ENCODE data around the gene PLEKHB1.
A peak's percentile ranks its signal among the peaks of the same experiment; 100 is the strongest.

The PLEKHB1 gene
- long read RNA-seq, donor 1, transcript PLEKHB1-201 (7 exons, 2,016 nt): major isoform, 5 of 5 reads
- long read RNA-seq, donor 1, partial matches to known transcripts: 0 of 5 reads
- long read RNA-seq, donor 1, other reads (novel, unspliced or antisense): 0 of 5 reads
- long read RNA-seq, donor 2, partial matches to known transcripts: 0 of 1 reads
- long read RNA-seq, donor 2, other reads (novel, unspliced or antisense): 0 of 1 reads
- long read RNA-seq, donor 3: 0 reads
- long read RNA-seq, donor 4, partial matches to known transcripts: 0 of 3 reads
- long read RNA-seq, donor 4, other reads (novel, unspliced or antisense): 0 of 3 reads
- long read RNA-seq, donor 5, partial matches to known transcripts: 0 of 4 reads
- long read RNA-seq, donor 5, other reads (novel, unspliced or antisense): 0 of 4 reads
- long read RNA-seq, donor 6, transcript PLEKHB1-201 (7 exons, 2,016 nt): major isoform, 8 of 9 reads
- long read RNA-seq, donor 6, partial matches to known transcripts: 0 of 9 reads
- long read RNA-seq, donor 6, other reads (novel, unspliced or antisense): 0 of 9 reads
- long read RNA-seq, donor 7, partial matches to known transcripts: 0 of 3 reads
- long read RNA-seq, donor 7, other reads (novel, unspliced or antisense): 0 of 3 reads
- long read RNA-seq, donor 8, partial matches to known transcripts: 0 of 2 reads
- long read RNA-seq, donor 8, other reads (novel, unspliced or antisense): 0 of 2 reads

GRCh38 chr11:73645972-73646631, at the start of gene PLEKHB1:
PLEKHB1 (plus strand) TSS chr11:73646581; CDS start chr11:73646609, 28 bp downstream.
- DNase-seq: peak; percentile 41

GRCh38 chr11:73597336-73597955, 48.9 kb upstream of the PLEKHB1 start:
- peak; percentile 29 for DNase-seq

GRCh38 chr11:73597956-73598718, 48.2 kb upstream of the PLEKHB1 start, which contains the start of gene FAM168A:
FAM168A (minus strand) TSS chr11:73598112; CDS start chr11:73468474, 129,638 bp downstream.
- DNase-seq: peak; percentile 100

- no peak for DNase-seq
Observed at GRCh38 chr11:73598719-73599379, 47.5 kb upstream of the PLEKHB1 start.

GRCh38 chr11:73612601-73613140, 33.7 kb upstream of the PLEKHB1 start:
- no peak for DNase-seq

GRCh38 chr11:73614591-73614990, 31.8 kb upstream of the PLEKHB1 start:
- DNase-seq: no peak

GRCh38 chr11:73622926-73623593, 23.3 kb upstream of the PLEKHB1 start:
- DNase-seq: no peak

GRCh38 chr11:73623686-73624085, 22.7 kb upstream of the PLEKHB1 start:
- no peak for DNase-seq

GRCh38 chr11:73625696-73626318, 20.6 kb upstream of the PLEKHB1 start:
- peak; percentile 52 for DNase-seq

- no peak for DNase-seq
Observed at GRCh38 chr11:73629907-73630306, 16.5 kb upstream of the PLEKHB1 start.

- DNase-seq: no peak
Observed at GRCh38 chr11:73632996-73633395, 13.4 kb upstream of the PLEKHB1 start.

- DNase-seq: no peak
Observed at GRCh38 chr11:73633999-73634398, 12.4 kb upstream of the PLEKHB1 start.

GRCh38 chr11:73635721-73636120, 10.7 kb upstream of the PLEKHB1 start:
- no peak for DNase-seq

- DNase-seq: no peak
Observed at GRCh38 chr11:73636249-73636648, 10.1 kb upstream of the PLEKHB1 start.

GRCh38 chr11:73637012-73637411, 9.4 kb upstream of the PLEKHB1 start:
- DNase-seq: no peak

- no peak for DNase-seq
Observed at GRCh38 chr11:73640592-73640991, 5.8 kb upstream of the PLEKHB1 start.

GRCh38 chr11:73641668-73642067, 4.7 kb upstream of the PLEKHB1 start:
- no peak for DNase-seq

GRCh38 chr11:73645121-73645969, 1.0 kb upstream of the PLEKHB1 start:
- DNase-seq: no peak
